ENCODE measurements around the gene SLC35G2.
"Not testable (repeated sequence)": the region's sequence is repeated elsewhere in the genome, so short reads cannot be mapped to it uniquely, and the experiment has no call there.

SLC35G2 gene

DNA sequence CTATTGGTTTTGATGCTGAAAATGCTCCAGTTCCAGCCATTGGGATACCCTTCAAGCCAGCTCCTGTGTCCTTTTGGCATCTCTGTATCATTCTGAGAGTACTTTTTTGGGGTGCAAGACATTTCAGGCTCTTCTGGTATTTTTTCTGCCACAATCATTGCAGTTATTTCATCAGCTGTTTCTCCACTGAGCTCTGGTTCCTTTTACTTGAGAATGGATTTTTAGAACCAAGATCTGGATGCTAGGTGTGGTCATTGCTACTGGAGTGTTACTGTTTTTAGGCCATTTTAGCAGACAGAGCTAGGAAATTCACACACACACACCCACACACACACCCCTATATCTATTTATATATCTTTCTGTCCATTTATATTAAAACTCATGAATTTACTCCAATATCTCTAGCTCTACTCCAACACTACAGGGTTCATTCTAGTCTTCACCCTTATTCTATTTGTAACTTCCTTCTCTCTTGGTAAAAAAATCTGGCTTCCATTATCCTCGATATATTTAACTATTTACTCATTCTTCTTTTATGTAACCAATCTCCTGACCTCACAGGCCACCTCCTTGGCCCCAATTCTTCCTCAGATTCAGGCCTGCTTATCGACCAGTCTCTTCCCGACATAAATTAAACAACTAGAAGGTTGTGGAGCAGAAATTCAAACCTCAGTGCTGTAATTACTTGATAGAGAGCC, 17.0 kb downstream of the SLC35G2 start:
- DNase-seq = no peak

DNA sequence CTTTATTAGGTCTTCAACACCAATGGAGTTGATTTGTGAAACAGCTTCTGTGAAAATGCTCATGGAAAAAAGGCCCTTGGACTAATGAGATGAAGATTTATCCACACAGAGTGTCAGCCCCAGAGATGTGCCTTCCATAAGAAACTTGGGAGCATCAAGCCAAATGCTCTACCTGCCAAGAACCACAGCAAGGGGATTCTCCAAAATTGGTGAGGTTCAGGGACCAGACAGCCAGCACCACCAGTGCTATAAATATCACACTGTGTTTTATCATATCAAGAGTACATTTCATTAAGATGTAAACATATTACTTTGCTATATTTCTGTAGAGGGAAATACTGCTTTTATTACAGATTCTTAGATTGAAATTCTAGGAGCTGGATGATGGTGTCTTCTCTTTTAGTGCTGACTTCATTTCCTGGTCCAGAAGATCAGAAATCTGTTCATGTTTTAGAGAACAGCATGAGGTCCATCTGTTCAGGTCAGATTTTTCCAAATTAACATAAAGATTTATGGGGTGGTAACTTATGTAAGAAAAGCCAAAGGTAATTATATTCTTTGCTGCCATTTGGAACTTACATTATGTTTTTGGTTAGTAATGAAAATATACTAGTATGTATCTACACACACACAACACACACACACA, 17.7 kb downstream of the SLC35G2 start:
- DNase-seq = no peak

GRCh38 chr3:136838641-136839555, 20.0 kb downstream of the SLC35G2 start:
- DNase-seq = no peak

DNA sequence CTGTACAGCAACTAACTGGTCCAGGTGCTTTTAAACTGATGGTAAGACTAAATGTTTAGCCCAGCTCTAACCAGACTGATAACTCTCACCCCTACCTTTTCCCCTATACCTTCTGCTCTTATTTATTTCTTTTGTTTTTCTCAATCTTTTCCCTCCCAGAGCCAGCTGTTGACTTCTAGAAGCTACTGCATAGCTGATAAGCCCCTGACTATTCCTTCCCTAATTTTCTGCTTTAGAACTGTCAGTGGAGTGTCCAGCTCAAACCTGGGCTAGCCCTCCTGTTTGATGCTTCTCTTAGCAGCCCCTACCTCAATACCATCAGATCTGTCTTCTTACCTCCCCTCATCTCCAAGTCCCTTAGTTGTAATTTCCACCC, 20.6 kb downstream of the SLC35G2 start:
- DNase-seq = no peak

GRCh38 chr3:136840252-136840651, 21.3 kb downstream of the SLC35G2 start:
- DNase-seq = no peak

DNA sequence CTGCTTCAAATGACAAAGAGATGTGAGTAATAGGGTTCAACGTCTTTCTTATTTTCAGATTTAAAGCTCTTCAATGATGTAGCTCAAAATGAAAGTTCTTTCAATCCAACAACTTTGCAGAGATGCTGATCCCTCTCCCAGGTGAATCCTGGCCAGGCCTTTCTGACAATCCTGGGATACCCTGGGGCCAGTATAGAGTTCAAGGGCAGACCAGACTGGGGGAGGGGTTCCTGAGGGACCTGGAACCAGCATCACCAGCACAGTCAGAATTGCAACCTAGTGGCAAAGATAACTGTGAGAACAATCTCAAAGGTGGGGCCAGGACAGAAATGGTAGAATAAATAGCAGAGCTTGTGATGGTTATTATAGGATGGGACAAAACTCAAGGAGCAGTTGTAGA, 23.4 kb downstream of the SLC35G2 start:
- no peak for DNase-seq

- no peak for DNase-seq
Measured at GRCh38 chr3:136844724-136845123, 25.8 kb downstream of the SLC35G2 start.

DNA sequence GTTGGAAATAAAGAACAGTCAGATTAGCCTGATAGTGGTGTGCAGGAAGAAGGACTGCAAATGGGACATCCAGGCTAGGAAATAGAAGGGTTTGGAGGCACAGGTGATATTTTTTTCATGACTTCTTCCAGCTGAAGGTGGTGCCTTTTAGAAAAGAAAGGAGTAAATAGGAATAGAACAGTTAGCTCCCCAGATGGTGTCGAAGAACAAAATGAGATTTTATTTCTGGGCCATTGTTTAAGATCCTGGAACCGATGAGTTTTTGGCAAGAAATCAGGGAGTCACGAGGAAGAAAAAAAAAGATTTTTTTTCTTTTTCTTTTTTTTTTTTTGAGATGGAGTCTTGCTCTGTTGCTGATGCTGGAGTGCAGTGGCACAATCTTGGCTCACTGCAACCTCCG, 33.3 kb downstream of the SLC35G2 start:
- DNase-seq = no peak

DNA sequence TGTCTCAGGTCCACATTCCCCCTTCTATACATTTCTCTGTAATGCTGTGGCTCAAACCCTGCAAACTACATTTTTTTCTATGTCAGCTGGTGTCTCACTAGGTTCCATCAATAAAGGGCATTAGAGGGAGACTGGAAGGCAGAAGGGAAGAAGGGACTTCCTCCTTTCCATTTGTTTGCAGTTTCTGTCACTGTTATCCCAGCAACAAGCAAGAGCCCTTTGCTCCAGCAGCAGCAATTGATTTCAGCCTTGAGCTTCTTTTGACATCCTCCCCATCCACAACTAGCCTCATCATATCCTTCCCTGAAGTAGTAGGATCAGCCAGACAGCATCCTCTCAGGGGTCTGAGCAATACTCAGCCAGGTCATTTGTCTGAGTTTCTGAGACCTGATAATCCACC, 37.7 kb downstream of the SLC35G2 start:
- no peak for DNase-seq

- no peak for DNase-seq
Measured at GRCh38 chr3:136858381-136858780, 39.5 kb downstream of the SLC35G2 start.

- DNase-seq = no peak
Measured at GRCh38 chr3:136860541-136860940, 41.6 kb downstream of the SLC35G2 start.

DNA sequence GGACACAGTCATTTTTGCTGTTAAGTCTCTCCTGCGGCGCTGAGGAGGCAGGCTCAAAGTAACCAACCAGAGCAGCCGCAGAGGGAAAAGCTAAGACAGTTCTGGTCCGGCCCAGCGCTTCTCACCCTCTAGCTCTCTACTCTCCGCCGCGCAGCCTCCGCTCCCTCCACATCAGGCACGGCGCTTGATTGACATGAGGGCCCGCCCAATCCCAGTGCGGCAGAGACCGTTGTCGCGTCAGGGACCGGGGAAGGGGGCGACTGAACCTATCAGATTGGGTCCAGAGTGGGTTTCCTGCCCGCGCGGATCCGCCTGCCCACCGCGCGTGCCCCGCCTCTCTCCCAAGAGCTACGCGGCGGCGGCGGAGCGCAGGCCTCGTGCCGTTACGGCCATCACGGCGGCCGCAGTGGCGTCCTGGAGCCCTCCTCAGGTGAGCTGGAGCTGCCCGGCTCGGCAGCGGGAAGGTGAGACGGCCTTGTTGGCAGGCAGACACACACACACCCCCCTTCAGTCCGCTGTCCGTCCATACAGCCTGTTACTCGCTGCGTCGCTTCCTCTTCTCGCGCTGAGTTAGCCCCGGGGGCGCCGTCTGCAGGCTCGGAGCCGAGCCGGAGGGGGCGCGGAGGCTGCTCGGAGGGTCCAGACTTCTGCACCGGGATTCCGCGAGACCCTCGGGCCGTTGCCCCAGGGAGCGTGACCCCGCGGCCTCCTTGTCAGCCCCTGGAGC, 43.1 kb downstream of the SLC35G2 start, which contains the start of gene NCK1:
TSS of gene NCK1 (plus strand) at position 319 of the 727 bp plus-strand sequence. CDS start 65,794 bp downstream, outside the sequence.
- peak; percentile 99 for DNase-seq

GRCh38 chr3:136862617-136863322, 43.8 kb downstream of the SLC35G2 start:
- peak; percentile 29 for DNase-seq

GRCh38 chr3:136869282-136869681, 50.4 kb downstream of the SLC35G2 start:
- DNase-seq = no peak

DNA sequence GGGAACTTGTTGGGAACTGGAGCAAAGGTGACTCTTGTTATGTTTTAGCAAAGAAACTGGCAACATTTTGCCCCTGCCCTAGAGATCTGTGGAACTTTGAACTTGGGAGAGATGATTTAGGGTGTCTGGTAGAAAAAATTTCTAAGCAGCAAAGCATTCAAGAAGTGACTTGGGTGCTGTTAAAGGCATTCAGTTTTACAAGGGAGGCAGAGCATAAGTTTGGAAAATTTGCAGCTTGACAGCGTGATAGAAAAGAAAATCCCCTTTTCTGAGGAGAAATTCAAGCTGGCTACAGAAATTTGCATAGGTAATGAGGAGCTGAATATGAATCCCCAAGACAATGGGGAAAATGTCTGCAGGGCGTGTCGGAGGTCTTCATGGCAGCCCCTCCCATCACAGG, 53.3 kb downstream of the SLC35G2 start:
- not testable (repeated sequence) for DNase-seq

GRCh38 chr3:136879510-136879909, 60.6 kb downstream of the SLC35G2 start:
- not testable (repeated sequence) for DNase-seq

- no peak for DNase-seq
Measured at GRCh38 chr3:136882571-136882970, 63.6 kb downstream of the SLC35G2 start.

- DNase-seq = no peak
Measured at GRCh38 chr3:136883967-136884720, 65.2 kb downstream of the SLC35G2 start.

GRCh38 chr3:136885357-136886213, 66.7 kb downstream of the SLC35G2 start:
- DNase-seq = no peak

GRCh38 chr3:136889947-136890346, 71.0 kb downstream of the SLC35G2 start:
- DNase-seq = no peak
